Mesenchymal stem cell (in vitro differentiated cells and primary cell): ENCODE measurements around the gene EPM2A.
A peak's percentile ranks its signal among the peaks of the same experiment; 100 is the strongest.

ENCODE experiments used
- DNase-seq: peaks from one replicate; pipeline ENCODE4 v3.0.0-alpha.2; 2013
- H2AFZ ChIP-seq: one replicate; pipeline ENCODE4 v1.6.1; 2013; ENCODE audit warnings: low read depth, mild to moderate bottlenecking, control low read depth, inconsistent platforms, low read length, moderate library complexity
- H2AK5ac ChIP-seq: 2 replicates; pipeline ENCODE4 v1.6.1; 2013; ENCODE audit warnings: low read length, moderate library complexity, mild to moderate bottlenecking, inconsistent platforms; ENCODE audit not compliant: severe bottlenecking
- H2BK120ac ChIP-seq: one replicate; pipeline ENCODE4 v1.6.1; 2013; ENCODE audit warnings: low read depth, mild to moderate bottlenecking, inconsistent platforms, low read length, moderate library complexity
- H2BK12ac ChIP-seq, 2 experiments: one replicate each; pipeline ENCODE4 v1.6.1; 2013; ENCODE audit warnings: inconsistent platforms in 2 of 2, low read length in 2 of 2, mild to moderate bottlenecking in 2 of 2, moderate library complexity in 2 of 2, control low read depth in 1 of 2
- H2BK15ac ChIP-seq: one replicate; pipeline ENCODE4 v1.6.1; 2013; ENCODE audit warnings: mild to moderate bottlenecking, low read depth, inconsistent platforms; ENCODE audit not compliant: poor library complexity, severe bottlenecking
- H2BK5ac ChIP-seq: 2 replicates; pipeline ENCODE4 v1.6.1; 2013; ENCODE audit warnings: low read depth, mild to moderate bottlenecking, low read length, control low read depth, inconsistent platforms; ENCODE audit not compliant: poor library complexity, severe bottlenecking
- H3K14ac ChIP-seq, 2 experiments: one replicate each; pipeline ENCODE4 v1.6.1; 2013; ENCODE audit warnings: inconsistent platforms in 2 of 2, low read length in 2 of 2, control low read depth in 1 of 2, mild to moderate bottlenecking in 1 of 2, moderate library complexity in 1 of 2
- H3K18ac ChIP-seq, 2 experiments: one replicate each; pipeline ENCODE4 v1.6.1; 2013; ENCODE audit warnings: inconsistent platforms in 2 of 2, low read length in 2 of 2, control low read depth in 1 of 2, low read depth in 1 of 2, mild to moderate bottlenecking in 1 of 2
- H3K23ac ChIP-seq, 2 experiments: one replicate each; pipeline ENCODE4 v1.6.1; 2013; ENCODE audit warnings: inconsistent platforms in 2 of 2, low read length in 2 of 2, mild to moderate bottlenecking in 2 of 2, moderate library complexity in 2 of 2, control low read depth in 1 of 2
- H3K27ac ChIP-seq: 2 replicates; pipeline ENCODE4 v1.5.1; 2013; ENCODE audit warnings: mild to moderate bottlenecking, moderate library complexity, low read length, control low read depth, inconsistent platforms; ENCODE audit not compliant: poor library complexity, severe bottlenecking
- H3K27me3 ChIP-seq, 2 experiments: 2 replicates each; pipeline versions ENCODE4 v1.6.1 to v1.7.0; 2013; ENCODE audit warnings: low read length in 2 of 2, mild to moderate bottlenecking in 2 of 2, moderate library complexity in 2 of 2, control low read depth in 1 of 2, inconsistent platforms in 1 of 2; ENCODE audit not compliant: control insufficient read depth in 1 of 2, insufficient read depth in 1 of 2
- H3K36me3 ChIP-seq, 2 experiments: 2 replicates each; pipeline versions ENCODE4 v1.6.1 to v1.7.0; 2013; ENCODE audit warnings: low read length in 2 of 2, control low read depth in 1 of 2, inconsistent platforms in 1 of 2, low read depth in 1 of 2, mild to moderate bottlenecking in 1 of 2; ENCODE audit not compliant: insufficient read depth in 2 of 2, control insufficient read depth in 1 of 2
- H3K4ac ChIP-seq, 2 experiments: one replicate each; pipeline ENCODE4 v1.6.1; 2013; ENCODE audit warnings: inconsistent platforms in 2 of 2, low read length in 2 of 2, mild to moderate bottlenecking in 2 of 2, moderate library complexity in 2 of 2, control low read depth in 1 of 2, low read depth in 1 of 2
- H3K4me1 ChIP-seq: 2 replicates; pipeline ENCODE4 v1.6.1; 2013; ENCODE audit warnings: low read depth, low read length, control low read depth; ENCODE audit not compliant: control insufficient read depth, insufficient read depth
- H3K4me2 ChIP-seq: 2 replicates; pipeline ENCODE4 v1.6.1; 2013; ENCODE audit warnings: low read length, mild to moderate bottlenecking, inconsistent platforms; ENCODE audit not compliant: poor library complexity, severe bottlenecking
- H3K4me3 ChIP-seq, 2 experiments: 2 replicates each; pipeline versions ENCODE4 v1.5.1 to v1.7.0; 2013; ENCODE audit warnings: low read length in 2 of 2, mild to moderate bottlenecking in 2 of 2, control low read depth in 1 of 2, low read depth in 1 of 2; ENCODE audit not compliant: insufficient read depth in 1 of 2
- H3K79me1 ChIP-seq: replicated peaks from 2 replicates; pipeline ENCODE4 v1.6.1; 2013; ENCODE audit warnings: mild to moderate bottlenecking, control low read depth, low read length, inconsistent platforms; ENCODE audit not compliant: poor library complexity, severe bottlenecking
- H3K9ac ChIP-seq: 2 replicates; pipeline ENCODE4 v1.7.0; 2013; ENCODE audit warnings: mild to moderate bottlenecking, low read length, moderate library complexity
- H3K9me3 ChIP-seq: 2 replicates; pipeline ENCODE4 v1.7.0; 2013; ENCODE audit warnings: mild to moderate bottlenecking, low read length; ENCODE audit not compliant: control insufficient read depth
- H4K8ac ChIP-seq: one replicate; pipeline ENCODE4 v1.6.1; 2013; ENCODE audit warnings: inconsistent platforms, mild to moderate bottlenecking, low read length, moderate library complexity
- H4K91ac ChIP-seq: one replicate; pipeline ENCODE4 v1.6.1; 2013; ENCODE audit warnings: mild to moderate bottlenecking, low read length, inconsistent platforms
- WGBS: methylation state at CpG from one replicate; pipeline ENCODE4 v1.1.7; 2013; ENCODE audit warnings: mixed read lengths; 5-methylcytosine and 5-hydroxymethylcytosine counted together

The EPM2A gene

DNA sequence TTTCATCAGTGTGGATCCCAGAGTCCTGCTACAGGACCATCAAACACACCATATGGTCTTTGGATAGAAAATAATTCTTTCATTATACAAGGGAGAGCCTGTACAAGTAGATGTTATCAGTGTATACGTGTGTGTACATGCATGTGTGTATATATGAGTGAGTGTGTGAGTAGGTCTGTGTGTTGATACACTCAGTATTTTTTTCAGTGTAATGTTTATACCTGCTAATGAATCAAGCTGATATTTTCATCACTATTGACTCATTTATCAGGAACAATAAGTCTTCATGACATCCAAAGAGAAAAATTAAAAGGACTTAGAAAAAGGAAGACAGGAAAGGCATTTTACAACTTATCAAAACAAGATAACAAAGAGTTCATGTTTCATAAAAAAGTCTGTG is 66.5 kb downstream of the EPM2A start:
- no peaks in the 10 kb centered on the region for H3K4me1 ChIP-seq
- H3K23ac ChIP-seq, result no peak overlapping the region
- no peaks in the 10 kb centered on the region for H3K9me3 ChIP-seq
- no peaks in the 10 kb centered on the region for H3K27me3 ChIP-seq
- no peaks in the 10 kb centered on the region for H3K79me1 ChIP-seq
- H2AFZ ChIP-seq, result no peak overlapping the region
- H3K27ac ChIP-seq, result no peak overlapping the region
- no peaks in the 10 kb centered on the region for H3K36me3 ChIP-seq
- no CpG with 5 or more reads among the region's 1 CpG for WGBS
- no peak overlapping the region for H2BK15ac ChIP-seq
- H2BK12ac ChIP-seq, result no peak overlapping the region
- H3K4ac ChIP-seq, result no peak overlapping the region
- no peak overlapping the region for H2BK120ac ChIP-seq
- DNase-seq, result no peak
- no peak overlapping the region for H3K4me3 ChIP-seq
- H4K91ac ChIP-seq, result no peak overlapping the region
- no peak overlapping the region for H3K18ac ChIP-seq
- H3K9ac ChIP-seq, result no peak overlapping the region
- H2AK5ac ChIP-seq, result no peak overlapping the region
- H2BK5ac ChIP-seq, result no peak overlapping the region
- H3K14ac ChIP-seq, result no peak overlapping the region
- H3K4me2 ChIP-seq, result no peak overlapping the region
- H4K8ac ChIP-seq, result no peak overlapping the region

- Histone ChIP-seq H4K91ac (no peak overlapping the region), H3K4me3 (no peak overlapping the region), H3K79me1 (no peaks in the 10 kb centered on the region), H2BK15ac (no peak overlapping the region), H3K4me2 (no peak overlapping the region), H2BK12ac (no peak overlapping the region), H3K27ac (no peak overlapping the region), H2BK120ac (no peak overlapping the region), H3K18ac (no peak overlapping the region), H3K36me3 (no peaks in the 10 kb centered on the region), H3K9me3 (no peaks in the 10 kb centered on the region), H2AFZ (no peak overlapping the region), H3K9ac (no peak overlapping the region), H2AK5ac (no peak overlapping the region), H3K27me3 (no peaks in the 10 kb centered on the region), H3K23ac (no peak overlapping the region), H3K4ac (no peak overlapping the region), H4K8ac (no peak overlapping the region), H3K14ac (no peak overlapping the region), H2BK5ac (no peak overlapping the region), H3K4me1 (no peaks in the 10 kb centered on the region)
- WGBS, result 80% methylated on average over 2 of the region's 6 CpGs
- DNase-seq, result no peak
These were observed 74.6 kb downstream of the EPM2A start for GRCh38 chr6:145660676-145661075.

DNA sequence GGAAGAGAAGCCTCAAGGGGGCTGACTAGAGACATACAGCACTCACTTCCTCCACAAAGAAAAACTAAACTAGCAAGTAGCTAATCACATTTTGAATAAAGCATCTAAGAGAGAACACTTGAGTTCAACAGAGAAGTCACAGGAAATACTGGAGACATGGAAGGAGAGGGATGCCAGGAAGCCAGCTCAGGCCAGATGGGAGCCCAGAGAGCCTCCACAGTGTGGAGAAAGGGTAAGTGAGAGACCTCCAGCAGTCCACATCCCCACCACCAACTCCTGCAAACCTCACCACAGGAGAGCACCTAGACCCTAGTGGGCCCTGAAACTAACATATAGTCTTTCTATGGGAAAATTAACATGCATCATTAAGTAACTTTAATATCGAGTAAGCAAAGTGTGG is 79.2 kb downstream of the EPM2A start:
- Histone ChIP-seq H3K4me1 (no peaks in the 10 kb centered on the region), H4K91ac (no peak overlapping the region), H3K27ac (no peak overlapping the region), H3K4me3 (no peak overlapping the region), H2BK5ac (no peak overlapping the region), H3K9ac (no peak overlapping the region), H2BK12ac (peak overlapping the region in 1 of 2 experiments; percentile 42), H3K36me3 (no peaks in the 10 kb centered on the region), H3K9me3 (no peaks in the 10 kb centered on the region), H3K4ac (no peak overlapping the region), H3K18ac (no peak overlapping the region), H3K14ac (no peak overlapping the region), H3K23ac (no peak overlapping the region), H3K4me2 (no peak overlapping the region), H4K8ac (peak overlapping the region; percentile 64), H2AK5ac (no peak overlapping the region), H3K27me3 (no peaks in the 10 kb centered on the region), H2AFZ (no peak overlapping the region), H2BK120ac (no peak overlapping the region), H2BK15ac (no peak overlapping the region), H3K79me1 (no peaks in the 10 kb centered on the region)
- no peak for DNase-seq
- no CpG with 5 or more reads among the region's 1 CpG for WGBS

DNA sequence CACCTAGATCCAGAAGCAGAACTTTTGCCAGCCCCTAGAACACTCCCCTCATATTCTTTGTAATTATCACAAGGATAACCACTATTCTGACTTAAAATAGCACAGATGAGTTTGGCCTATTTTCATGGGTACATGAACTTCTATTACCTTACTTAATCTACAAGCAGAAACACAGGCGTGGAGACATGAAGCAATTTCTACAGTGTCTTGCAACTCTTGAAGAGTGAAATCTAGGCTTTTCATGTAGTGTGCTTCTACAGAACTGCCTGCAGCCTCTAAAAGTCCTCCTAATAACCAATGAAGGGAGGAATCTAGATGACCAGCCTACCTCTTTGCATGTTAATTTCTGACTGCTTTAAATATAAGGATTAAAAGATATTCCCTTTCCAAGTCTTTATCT is 82.7 kb downstream of the EPM2A start:
- H3K4ac ChIP-seq, result no peak overlapping the region
- H2BK5ac ChIP-seq, result no peak overlapping the region
- no peak for DNase-seq
- H3K27ac ChIP-seq, result no peak overlapping the region
- H3K27me3 ChIP-seq, result no peaks in the 10 kb centered on the region
- no peak overlapping the region for H3K4me2 ChIP-seq
- H4K8ac ChIP-seq, result no peak overlapping the region
- no peaks in the 10 kb centered on the region for H3K4me1 ChIP-seq
- no peak overlapping the region for H2AFZ ChIP-seq
- H3K79me1 ChIP-seq, result no peaks in the 10 kb centered on the region
- H2BK12ac ChIP-seq, result no peak overlapping the region
- H3K14ac ChIP-seq, result no peak overlapping the region
- no peak overlapping the region for H2BK120ac ChIP-seq
- no peak overlapping the region for H3K23ac ChIP-seq
- no peaks in the 10 kb centered on the region for H3K36me3 ChIP-seq
- H3K18ac ChIP-seq, result no peak overlapping the region
- H3K4me3 ChIP-seq, result no peak overlapping the region
- H2AK5ac ChIP-seq, result no peak overlapping the region
- H3K9me3 ChIP-seq, result no peaks in the 10 kb centered on the region
- H4K91ac ChIP-seq, result no peak overlapping the region
- H3K9ac ChIP-seq, result no peak overlapping the region
- 100% methylated on average over 1 of the region's 1 CpG for WGBS
- no peak overlapping the region for H2BK15ac ChIP-seq
